Epithelial cell of proximal tubule (primary cell): Measurements from ENCODE around the gene ANKS1A. TPM values are rescaled to one million over a fixed set of nuclear protein-coding genes. Genes with fewer than 3 reads are reported as not detected.

Experiments
- DNase-seq: peaks from one replicate; pipeline ENCODE4 v3.0.0-alpha.2; 2011; ENCODE audit warnings: low read depth
- H3K4me3 ChIP-seq: 2 replicates; pipeline ENCODE4 v1.5.1; 2011; ENCODE audit warnings: low read depth, mild to moderate bottlenecking, low read length
- total RNA-seq: library from RNA; depleted of rRNA; stranded (reverse); fragments of >200 nt; gene quantifications from 2 replicates; pipeline ENCODE4 v1.2.3, GENCODE V29; 2015
- TF ChIP-seq, protein P1 (sequence below): conservative IDR thresholded peaks from 2 replicates; pipeline ENCODE4 v1.5.1; 2012; ENCODE audit warnings: low read depth, mild to moderate bottlenecking, low read length

Gene ANKS1A
- total RNA-seq, 1 donor from 2014 or later = 17.4 TPM

DNA sequence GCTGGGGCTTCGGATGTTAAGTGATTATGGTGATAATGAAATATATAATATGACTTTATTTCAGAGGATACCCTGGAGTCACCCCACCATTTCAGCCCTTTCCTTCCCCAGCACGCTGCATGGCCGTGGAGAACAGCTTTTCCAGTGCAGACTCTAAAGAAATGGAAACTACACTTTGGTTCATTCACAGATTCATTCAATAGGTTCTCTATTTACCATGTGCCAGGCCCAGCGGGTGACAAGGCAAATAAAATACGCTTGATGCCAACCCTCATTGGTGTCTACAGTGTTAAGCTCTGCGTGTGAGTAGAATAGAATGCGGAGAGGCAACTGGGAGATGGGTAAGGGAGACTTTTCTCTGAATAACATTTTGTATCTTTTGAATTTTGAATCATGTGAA, 162.3 kb downstream of the ANKS1A start:
- H3K4me3 ChIP-seq = no peak overlapping the region
- DNase-seq = no peak
- TF ChIP-seq, protein P1, sequence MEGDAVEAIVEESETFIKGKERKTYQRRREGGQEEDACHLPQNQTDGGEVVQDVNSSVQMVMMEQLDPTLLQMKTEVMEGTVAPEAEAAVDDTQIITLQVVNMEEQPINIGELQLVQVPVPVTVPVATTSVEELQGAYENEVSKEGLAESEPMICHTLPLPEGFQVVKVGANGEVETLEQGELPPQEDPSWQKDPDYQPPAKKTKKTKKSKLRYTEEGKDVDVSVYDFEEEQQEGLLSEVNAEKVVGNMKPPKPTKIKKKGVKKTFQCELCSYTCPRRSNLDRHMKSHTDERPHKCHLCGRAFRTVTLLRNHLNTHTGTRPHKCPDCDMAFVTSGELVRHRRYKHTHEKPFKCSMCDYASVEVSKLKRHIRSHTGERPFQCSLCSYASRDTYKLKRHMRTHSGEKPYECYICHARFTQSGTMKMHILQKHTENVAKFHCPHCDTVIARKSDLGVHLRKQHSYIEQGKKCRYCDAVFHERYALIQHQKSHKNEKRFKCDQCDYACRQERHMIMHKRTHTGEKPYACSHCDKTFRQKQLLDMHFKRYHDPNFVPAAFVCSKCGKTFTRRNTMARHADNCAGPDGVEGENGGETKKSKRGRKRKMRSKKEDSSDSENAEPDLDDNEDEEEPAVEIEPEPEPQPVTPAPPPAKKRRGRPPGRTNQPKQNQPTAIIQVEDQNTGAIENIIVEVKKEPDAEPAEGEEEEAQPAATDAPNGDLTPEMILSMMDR = no peak

DNA sequence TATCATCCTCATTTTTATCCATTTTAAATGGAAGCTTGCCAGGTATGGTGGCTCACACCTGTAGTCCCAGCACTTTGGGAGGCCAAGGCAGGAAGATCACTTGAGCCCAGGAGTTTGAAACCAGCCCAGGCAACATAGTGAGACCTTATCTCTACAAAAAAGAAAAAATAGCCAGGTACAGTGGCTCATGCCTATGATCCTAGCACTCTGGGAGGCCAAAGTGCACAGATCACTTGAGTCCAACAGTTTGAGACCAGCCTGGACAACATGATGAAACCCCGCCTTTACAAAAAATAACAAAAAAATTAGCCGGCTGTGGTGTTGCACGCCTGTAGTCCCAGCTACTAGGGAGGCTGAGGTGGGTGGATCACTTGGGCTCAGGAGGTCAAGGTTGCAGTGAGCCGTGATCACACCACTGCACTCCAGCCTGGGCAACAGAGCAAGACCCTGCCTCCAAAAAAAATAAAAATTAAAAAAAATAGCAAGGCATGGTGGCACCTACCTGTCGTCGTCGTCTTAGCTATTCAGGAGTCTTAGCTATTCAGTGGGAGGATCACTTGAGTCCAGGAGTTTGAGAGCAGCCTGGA, 163.0 kb downstream of the ANKS1A start:
- DNase-seq = no peak
- TF ChIP-seq, protein P1 = no peak
- H3K4me3 ChIP-seq = no peak overlapping the region

DNA sequence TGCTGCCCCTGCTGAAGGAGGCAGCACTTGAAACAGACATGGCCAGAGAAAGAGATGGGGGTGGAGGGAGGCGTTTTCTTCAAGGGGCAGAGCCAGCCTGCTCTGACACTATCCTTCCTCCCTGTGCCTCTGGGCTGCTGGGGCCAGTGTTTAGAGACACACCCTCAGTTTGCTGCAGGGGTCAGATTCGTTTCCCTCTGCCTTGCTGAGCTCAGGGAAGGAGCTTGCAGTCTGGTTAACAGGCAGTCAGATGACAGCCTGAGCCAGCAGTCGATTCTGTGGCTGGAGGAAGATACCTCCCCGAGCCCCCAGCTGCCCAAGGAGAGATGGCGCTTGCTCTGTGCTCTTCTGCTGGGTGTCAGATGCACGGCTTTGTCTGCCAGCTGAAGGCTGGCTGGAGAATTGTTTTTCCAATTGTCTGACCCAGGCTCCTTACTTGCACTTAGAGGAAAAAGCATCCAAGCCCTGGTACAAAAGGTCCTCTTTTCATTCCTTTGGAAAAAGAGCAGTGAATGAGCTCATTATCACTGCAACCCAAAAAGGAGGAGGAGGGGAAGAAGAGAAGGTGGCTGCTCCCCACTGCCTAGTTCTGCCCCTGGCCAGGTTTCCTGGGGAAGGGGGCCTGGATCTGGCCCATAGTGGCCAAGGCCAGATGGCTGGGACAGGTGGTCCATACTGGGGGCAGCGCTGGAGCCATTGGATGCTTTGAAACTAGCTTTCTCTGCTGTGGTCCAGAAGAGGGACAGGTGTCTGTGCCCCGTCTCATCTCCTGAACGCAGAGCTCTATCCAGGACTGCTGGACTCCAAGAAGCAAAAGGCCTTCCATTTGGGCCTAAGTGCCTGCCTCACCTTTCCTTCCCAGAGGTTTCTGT, 163.9 kb downstream of the ANKS1A start:
- H3K4me3 ChIP-seq = no peak overlapping the region
- no peak for DNase-seq
- TF ChIP-seq, protein P1 = no peak

DNA sequence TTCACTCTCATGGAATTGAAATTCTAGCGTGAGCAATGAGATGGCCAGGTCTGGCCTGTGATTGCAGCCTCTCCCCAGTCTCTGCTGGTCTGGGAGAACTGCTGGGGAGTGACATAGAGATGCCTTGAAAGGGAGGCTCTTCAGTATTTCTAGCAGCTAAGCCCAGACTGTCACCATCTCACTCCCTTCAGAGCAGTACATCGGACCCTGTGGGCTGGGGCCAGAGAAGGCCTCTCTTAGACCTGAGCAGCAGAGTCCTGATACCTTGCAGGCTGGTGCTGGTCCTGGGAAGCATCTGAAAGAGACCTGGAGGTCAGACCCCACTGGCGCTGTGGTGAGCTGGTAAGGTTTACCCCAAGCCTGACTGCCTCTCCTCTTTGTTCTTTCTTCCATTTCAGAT, 164.6 kb downstream of the ANKS1A start:
- DNase-seq = no peak
- TF ChIP-seq, protein P1 = no peak
- H3K4me3 ChIP-seq = no peak overlapping the region

DNA sequence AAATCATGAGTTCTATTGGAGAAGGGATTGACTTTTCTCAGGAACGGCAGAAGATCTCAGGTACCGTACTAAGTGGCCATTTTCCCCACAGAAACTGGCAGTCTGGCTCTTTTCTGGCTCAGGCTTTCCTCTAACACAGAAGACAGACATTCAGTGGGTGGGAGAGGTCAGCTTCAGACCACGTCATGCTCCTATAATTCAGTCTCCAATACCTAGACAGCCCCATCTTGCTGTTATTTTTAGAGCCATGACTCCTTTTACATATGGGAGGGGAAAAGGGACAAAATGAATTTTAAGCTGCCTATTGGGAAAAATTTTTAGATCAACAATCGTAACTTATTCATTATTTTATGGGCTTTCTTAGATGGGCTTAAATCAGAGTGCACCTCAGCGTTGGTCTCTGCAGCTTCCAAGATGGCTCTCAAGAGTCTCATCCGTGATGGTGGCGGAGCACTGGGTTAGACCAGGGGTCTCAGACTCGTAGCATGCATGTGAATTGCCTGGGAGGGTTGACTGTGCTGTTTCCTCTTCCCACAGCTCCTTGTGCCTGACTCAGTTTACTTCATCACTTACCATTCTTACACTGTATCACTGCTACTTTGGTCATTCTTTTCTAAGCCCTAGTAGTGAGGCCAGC, 165.2 kb downstream of the ANKS1A start:
- no peak overlapping the region for H3K4me3 ChIP-seq
- DNase-seq = no peak
- TF ChIP-seq, protein P1 = no peak

DNA sequence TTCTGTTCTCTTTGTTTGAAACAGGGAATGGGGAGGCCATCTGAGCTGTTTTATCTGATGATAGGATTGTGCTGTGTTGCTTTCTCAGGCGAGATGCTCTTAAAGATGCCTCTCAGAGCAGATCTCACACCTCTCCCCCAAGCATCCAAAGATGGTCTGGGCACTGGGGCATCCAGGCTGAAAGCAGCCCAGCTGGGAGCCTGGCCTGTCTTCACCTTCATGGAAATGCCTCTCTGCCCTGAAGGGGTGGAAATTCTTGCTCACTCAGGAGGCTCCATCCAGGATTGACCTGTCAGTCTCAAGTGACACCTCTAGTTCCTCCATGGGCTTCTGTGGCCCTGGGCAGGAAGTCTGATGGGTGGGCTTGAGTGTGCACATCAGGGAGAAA, 165.7 kb downstream of the ANKS1A start:
- TF ChIP-seq, protein P1 = no peak
- DNase-seq = no peak

More for the DNA sequence above, 165.7 kb downstream of the ANKS1A start:
- no peak overlapping the region for H3K4me3 ChIP-seq
